Endodermal cell (in vitro differentiated cells): ENCODE data around the gene DPP10. TPM values are rescaled to one million over a fixed set of nuclear protein-coding genes. Genes with fewer than 3 reads are reported as not detected.

Experiments
- DNase-seq: peaks from one replicate; pipeline ENCODE4 v3.0.0-alpha.2; 2017
- H3K27ac ChIP-seq: 2 replicates; pipeline ENCODE4 v1.5.1; 2013; ENCODE audit warnings: mild to moderate bottlenecking, low read depth, low read length, moderate library complexity
- H3K27me3 ChIP-seq: 2 replicates; pipeline ENCODE4 v1.6.1; 2013; ENCODE audit warnings: mild to moderate bottlenecking, low read length, moderate library complexity; ENCODE audit not compliant: insufficient read depth, control insufficient read depth, poor library complexity, severe bottlenecking
- H3K36me3 ChIP-seq: 2 replicates; pipeline ENCODE4 v1.7.0; 2013; ENCODE audit warnings: mild to moderate bottlenecking, low read length, moderate library complexity; ENCODE audit not compliant: control insufficient read depth, insufficient read depth
- H3K4me1 ChIP-seq: one replicate; pipeline ENCODE4 v1.7.0; 2013; ENCODE audit warnings: low read length; ENCODE audit not compliant: control insufficient read depth, insufficient read depth
- H3K4me3 ChIP-seq: 2 replicates; pipeline ENCODE4 v1.5.1; 2013; ENCODE audit warnings: mild to moderate bottlenecking, low read length, moderate library complexity
- H3K9ac ChIP-seq: 2 replicates; pipeline ENCODE4 v1.6.1; 2013; ENCODE audit warnings: mild to moderate bottlenecking, low read length, moderate library complexity; ENCODE audit not compliant: poor library complexity, severe bottlenecking; ENCODE audit errors: extremely low read depth
- H3K9me3 ChIP-seq: 2 replicates; pipeline ENCODE4 v1.6.1; 2013; ENCODE audit warnings: mild to moderate bottlenecking, low read length, moderate library complexity; ENCODE audit not compliant: control insufficient read depth
- H3K27ac Mint-ChIP-seq: 2 replicates; pipeline ENCODE4 v1.8.0; 2020; ENCODE audit warnings: mixed read lengths
- H3K27me3 Mint-ChIP-seq: 2 replicates; pipeline ENCODE4 v1.8.0; 2021; ENCODE audit warnings: mild to moderate bottlenecking, mixed read lengths; ENCODE audit not compliant: insufficient read depth
- H3K36me3 Mint-ChIP-seq: 2 replicates; pipeline ENCODE4 v1.8.0; 2020; ENCODE audit warnings: low read depth, mixed read lengths
- H3K4me1 Mint-ChIP-seq: 2 replicates; pipeline ENCODE4 v1.8.0; 2020; ENCODE audit warnings: mixed read lengths
- H3K4me3 Mint-ChIP-seq: 2 replicates; pipeline ENCODE4 v1.8.0; 2020; ENCODE audit warnings: mild to moderate bottlenecking, moderate library complexity, mixed read lengths
- H3K9me3 Mint-ChIP-seq: 2 replicates; pipeline ENCODE4 v1.8.0; 2020; ENCODE audit warnings: mild to moderate bottlenecking, mixed read lengths
- WGBS, 2 experiments: methylation state at CpG; one replicate each; pipeline versions ENCODE4 v1.1.5 to v1.1.7; 2013; ENCODE audit warnings: missing lambda C conversion rate in 2 of 2, mixed read lengths in 1 of 2; ENCODE audit not compliant: insufficient coverage in 1 of 2, insufficient read length in 1 of 2; 5-methylcytosine and 5-hydroxymethylcytosine counted together
- total RNA-seq, 2 donors: library from RNA; stranded (reverse); fragmentation: NEBNext Ultra II Directional in 1 of 2; extraction: Animal tissue kit (Norgen Biotek cat#: 25700) in 1 of 2; gene quantifications; 2 replicates in 1 of 2; 3 replicates in 1 of 2; pipeline ENCODE4 v1.2.1, GENCODE V29; 2021
- TF ChIP-seq, protein P1 (sequence below): fragments of 200-600 bp; sonication (generic); conservative IDR thresholded peaks from 2 replicates; pipeline ENCODE4 v1.5.0; 2021; ENCODE audit warnings: antibody characterized with exemption, mild to moderate bottlenecking

Gene DPP10
- total RNA-seq, 2 donors from 2014 or later, result 8.2 to 19.2 TPM

DNA sequence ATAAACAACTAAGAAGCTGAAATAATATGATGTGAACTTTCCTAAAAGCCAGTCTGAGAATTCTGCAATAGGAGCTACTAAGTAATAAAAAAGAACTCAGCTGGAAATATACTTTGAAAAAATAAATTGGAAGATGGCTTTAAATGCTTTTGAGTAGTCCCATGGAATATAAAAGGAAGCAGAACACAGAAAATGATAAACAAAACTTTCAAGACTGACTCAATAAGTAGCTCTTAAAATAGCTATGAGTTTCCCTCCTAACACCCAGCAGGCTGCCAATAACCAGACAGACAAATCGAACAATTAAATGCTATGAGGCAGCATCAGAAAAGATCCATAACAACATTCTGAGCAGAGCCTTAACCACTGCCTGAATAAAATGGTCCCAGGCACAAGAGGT lies 319.9 kb downstream of the DPP10 start:
- WGBS, 2 experiments, result 70 to 86% methylated on average over 1 of the region's 1 CpG
- Histone ChIP-seq H3K4me1 (no peaks in the 10 kb centered on the region), H3K36me3 (no peaks in the 10 kb centered on the region), H3K4me3 (no peak overlapping the region), H3K27ac (no peak overlapping the region), H3K9ac (no peak overlapping the region), H3K27me3 (no peaks in the 10 kb centered on the region), H3K9me3 (no peaks in the 10 kb centered on the region)
- peaks cover 2% of the 10 kb centered on the region for H3K27me3 Mint-ChIP-seq
- no peak overlapping the region for H3K27ac Mint-ChIP-seq
- no peaks in the 10 kb centered on the region for H3K4me1 Mint-ChIP-seq
- DNase-seq, result no peak
- TF ChIP-seq, protein P1, sequence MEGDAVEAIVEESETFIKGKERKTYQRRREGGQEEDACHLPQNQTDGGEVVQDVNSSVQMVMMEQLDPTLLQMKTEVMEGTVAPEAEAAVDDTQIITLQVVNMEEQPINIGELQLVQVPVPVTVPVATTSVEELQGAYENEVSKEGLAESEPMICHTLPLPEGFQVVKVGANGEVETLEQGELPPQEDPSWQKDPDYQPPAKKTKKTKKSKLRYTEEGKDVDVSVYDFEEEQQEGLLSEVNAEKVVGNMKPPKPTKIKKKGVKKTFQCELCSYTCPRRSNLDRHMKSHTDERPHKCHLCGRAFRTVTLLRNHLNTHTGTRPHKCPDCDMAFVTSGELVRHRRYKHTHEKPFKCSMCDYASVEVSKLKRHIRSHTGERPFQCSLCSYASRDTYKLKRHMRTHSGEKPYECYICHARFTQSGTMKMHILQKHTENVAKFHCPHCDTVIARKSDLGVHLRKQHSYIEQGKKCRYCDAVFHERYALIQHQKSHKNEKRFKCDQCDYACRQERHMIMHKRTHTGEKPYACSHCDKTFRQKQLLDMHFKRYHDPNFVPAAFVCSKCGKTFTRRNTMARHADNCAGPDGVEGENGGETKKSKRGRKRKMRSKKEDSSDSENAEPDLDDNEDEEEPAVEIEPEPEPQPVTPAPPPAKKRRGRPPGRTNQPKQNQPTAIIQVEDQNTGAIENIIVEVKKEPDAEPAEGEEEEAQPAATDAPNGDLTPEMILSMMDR, result no peak
- no peaks in the 10 kb centered on the region for H3K36me3 Mint-ChIP-seq
- no peak overlapping the region for H3K4me3 Mint-ChIP-seq
- no peaks in the 10 kb centered on the region for H3K9me3 Mint-ChIP-seq

DNA sequence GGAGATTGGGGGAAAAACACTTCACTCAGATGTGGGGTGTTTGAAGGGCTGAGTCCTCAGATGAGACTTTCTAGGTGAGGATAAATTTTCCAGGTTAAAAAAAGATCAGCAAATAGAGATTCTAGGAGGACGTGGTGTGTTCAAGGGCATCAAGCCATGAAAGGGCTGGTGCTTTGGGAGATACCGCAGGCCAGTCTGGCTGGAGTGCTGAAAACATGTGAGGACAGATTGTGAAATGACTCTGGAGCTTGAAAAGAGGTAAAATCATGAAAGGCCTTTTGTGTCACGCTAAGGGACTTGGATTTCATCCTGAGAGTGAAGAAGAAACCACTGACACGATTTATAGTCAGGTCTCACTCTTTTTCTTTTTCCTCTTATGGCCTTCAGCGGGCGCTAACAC lies 320.5 kb downstream of the DPP10 start:
- H3K4me3 ChIP-seq, result no peak overlapping the region
- no peak overlapping the region for H3K27ac Mint-ChIP-seq

DNA sequence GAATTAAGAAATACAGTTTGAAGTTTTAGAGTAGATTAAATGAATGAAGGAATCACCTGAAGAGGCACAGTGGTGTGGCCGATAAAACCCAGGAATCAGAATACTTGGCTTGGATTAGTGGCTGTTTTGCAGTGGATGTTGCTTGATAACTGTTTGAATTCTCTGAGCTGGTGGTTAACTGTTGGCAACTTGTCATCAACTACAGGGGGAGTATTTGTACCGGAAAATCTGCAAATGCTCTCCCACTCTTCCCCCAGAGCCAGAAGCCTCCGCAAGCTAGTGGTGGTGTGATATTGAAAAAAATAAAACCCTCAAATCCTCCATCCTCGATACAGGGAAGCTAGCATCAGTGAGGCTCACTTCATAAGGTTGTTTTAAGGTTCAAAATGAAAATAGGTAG lies 326.7 kb downstream of the DPP10 start:
- TF ChIP-seq, protein P1, result peak; percentile 26
- Histone ChIP-seq H3K9ac (no peak overlapping the region), H3K27me3 (no peaks in the 10 kb centered on the region), H3K4me1 (no peaks in the 10 kb centered on the region), H3K9me3 (no peaks in the 10 kb centered on the region), H3K4me3 (no peak overlapping the region), H3K36me3 (no peaks in the 10 kb centered on the region), H3K27ac (no peak overlapping the region)
- Mint-ChIP-seq H3K27me3 (no peaks in the 10 kb centered on the region), H3K36me3 (no peaks in the 10 kb centered on the region), H3K4me3 (no peak overlapping the region), H3K4me1 (peaks cover 3% of the 10 kb centered on the region), H3K9me3 (no peaks in the 10 kb centered on the region), H3K27ac (no peak overlapping the region)
- 83% methylated on average over 4 of the region's 4 CpGs; no CpG with 5 or more reads in 1 of the 2 experiments for WGBS, 2 experiments
- no peak for DNase-seq

More for the DNA sequence above, 320.5 kb downstream of the DPP10 start:
- Mint-ChIP-seq H3K36me3 (no peaks in the 10 kb centered on the region), H3K27me3 (no peaks in the 10 kb centered on the region), H3K4me1 (no peaks in the 10 kb centered on the region), H3K9me3 (no peaks in the 10 kb centered on the region), H3K4me3 (no peak overlapping the region)
- no peaks in the 10 kb centered on the region for H3K27me3 ChIP-seq
- DNase-seq, result no peak
- no peak overlapping the region for H3K9ac ChIP-seq
- 92% methylated on average over 4 to 6 of the region's 6 CpGs for WGBS, 2 experiments
- no peaks in the 10 kb centered on the region for H3K36me3 ChIP-seq
- TF ChIP-seq, protein P1, result no peak
- no peaks in the 10 kb centered on the region for H3K4me1 ChIP-seq
- H3K27ac ChIP-seq, result no peak overlapping the region
- no peaks in the 10 kb centered on the region for H3K9me3 ChIP-seq
